ENCODE measurements around the gene LRRTM4. TPM values are rescaled to one million over a fixed set of nuclear protein-coding genes. Genes with fewer than 3 reads are reported as not detected.
"Not testable (repeated sequence)": the region's sequence is repeated elsewhere in the genome, so short reads cannot be mapped to it uniquely, and the experiment has no call there.

LRRTM4 gene
- total RNA-seq, 1 donor from 2014 or later, result 18.1 TPM

- intact Hi-C loops (cut with DNase I), result no loop called here
- no peak for ATAC-seq
- DNase-seq (ENCODE audit: low spot score), result no peak
Measured at GRCh38 chr2:76737607-76738006, 784.6 kb downstream of the LRRTM4 start.

- ATAC-seq (no peak), DNase-seq (ENCODE audit: low spot score) (no peak)
- intact Hi-C loops (cut with DNase I), result no loop called here
Measured at GRCh38 chr2:76733736-76734135, 788.4 kb downstream of the LRRTM4 start.

- ATAC-seq (no peak), DNase-seq (ENCODE audit: low spot score) (no peak)
- intact Hi-C loops (cut with DNase I), result no loop called here
Measured at GRCh38 chr2:76731157-76731556, 791.0 kb downstream of the LRRTM4 start.

- no peak for ATAC-seq
- intact Hi-C loops (cut with DNase I), result no loop called here
- DNase-seq (ENCODE audit: low spot score), result no peak
Measured at GRCh38 chr2:76730021-76730420, 792.2 kb downstream of the LRRTM4 start.

- intact Hi-C loops (cut with DNase I), result no loop called here
- no peak for DNase-seq (ENCODE audit: low spot score)
- ATAC-seq, result no peak
Measured at GRCh38 chr2:76721226-76721625, 801.0 kb downstream of the LRRTM4 start.

GRCh38 chr2:76713312-76713711, 808.9 kb downstream of the LRRTM4 start:
- intact Hi-C loops (cut with DNase I), result no loop called here
- DNase-seq (ENCODE audit: low spot score) (no peak), ATAC-seq (no peak)

GRCh38 chr2:76711490-76711889, 810.7 kb downstream of the LRRTM4 start:
- DNase-seq (ENCODE audit: low spot score) (no peak), ATAC-seq (no peak)
- intact Hi-C loops (cut with DNase I), result no loop called here

GRCh38 chr2:76700894-76701293, 821.3 kb downstream of the LRRTM4 start:
- intact Hi-C loops (cut with DNase I), result no loop called here
- ATAC-seq, result no peak
- DNase-seq (ENCODE audit: low spot score), result no peak

GRCh38 chr2:76697998-76698713, 824.0 kb downstream of the LRRTM4 start:
- intact Hi-C loops (cut with DNase I); DNase-seq (ENCODE audit: low spot score); ATAC-seq: not testable (repeated sequence)

All from sciatic nerve (tissue), 2 donors.